CD4-positive, alpha-beta T cell treated with Interleukin-6 at 100 ng/mL for 8 hours (primary cell): ENCODE results near the gene GRIK5.
"Not testable (repeated sequence)": the region's sequence is repeated elsewhere in the genome, so short reads cannot be mapped to it uniquely, and the experiment has no call there.

Experiments
- DNase-seq: peaks from one replicate; pipeline ENCODE4 v3.0.0-alpha.2; 2020; ENCODE audit warnings: mixed read lengths, low spot score

GRIK5 gene, protein sequence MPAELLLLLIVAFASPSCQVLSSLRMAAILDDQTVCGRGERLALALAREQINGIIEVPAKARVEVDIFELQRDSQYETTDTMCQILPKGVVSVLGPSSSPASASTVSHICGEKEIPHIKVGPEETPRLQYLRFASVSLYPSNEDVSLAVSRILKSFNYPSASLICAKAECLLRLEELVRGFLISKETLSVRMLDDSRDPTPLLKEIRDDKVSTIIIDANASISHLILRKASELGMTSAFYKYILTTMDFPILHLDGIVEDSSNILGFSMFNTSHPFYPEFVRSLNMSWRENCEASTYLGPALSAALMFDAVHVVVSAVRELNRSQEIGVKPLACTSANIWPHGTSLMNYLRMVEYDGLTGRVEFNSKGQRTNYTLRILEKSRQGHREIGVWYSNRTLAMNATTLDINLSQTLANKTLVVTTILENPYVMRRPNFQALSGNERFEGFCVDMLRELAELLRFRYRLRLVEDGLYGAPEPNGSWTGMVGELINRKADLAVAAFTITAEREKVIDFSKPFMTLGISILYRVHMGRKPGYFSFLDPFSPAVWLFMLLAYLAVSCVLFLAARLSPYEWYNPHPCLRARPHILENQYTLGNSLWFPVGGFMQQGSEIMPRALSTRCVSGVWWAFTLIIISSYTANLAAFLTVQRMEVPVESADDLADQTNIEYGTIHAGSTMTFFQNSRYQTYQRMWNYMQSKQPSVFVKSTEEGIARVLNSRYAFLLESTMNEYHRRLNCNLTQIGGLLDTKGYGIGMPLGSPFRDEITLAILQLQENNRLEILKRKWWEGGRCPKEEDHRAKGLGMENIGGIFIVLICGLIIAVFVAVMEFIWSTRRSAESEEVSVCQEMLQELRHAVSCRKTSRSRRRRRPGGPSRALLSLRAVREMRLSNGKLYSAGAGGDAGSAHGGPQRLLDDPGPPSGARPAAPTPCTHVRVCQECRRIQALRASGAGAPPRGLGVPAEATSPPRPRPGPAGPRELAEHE

DNA sequence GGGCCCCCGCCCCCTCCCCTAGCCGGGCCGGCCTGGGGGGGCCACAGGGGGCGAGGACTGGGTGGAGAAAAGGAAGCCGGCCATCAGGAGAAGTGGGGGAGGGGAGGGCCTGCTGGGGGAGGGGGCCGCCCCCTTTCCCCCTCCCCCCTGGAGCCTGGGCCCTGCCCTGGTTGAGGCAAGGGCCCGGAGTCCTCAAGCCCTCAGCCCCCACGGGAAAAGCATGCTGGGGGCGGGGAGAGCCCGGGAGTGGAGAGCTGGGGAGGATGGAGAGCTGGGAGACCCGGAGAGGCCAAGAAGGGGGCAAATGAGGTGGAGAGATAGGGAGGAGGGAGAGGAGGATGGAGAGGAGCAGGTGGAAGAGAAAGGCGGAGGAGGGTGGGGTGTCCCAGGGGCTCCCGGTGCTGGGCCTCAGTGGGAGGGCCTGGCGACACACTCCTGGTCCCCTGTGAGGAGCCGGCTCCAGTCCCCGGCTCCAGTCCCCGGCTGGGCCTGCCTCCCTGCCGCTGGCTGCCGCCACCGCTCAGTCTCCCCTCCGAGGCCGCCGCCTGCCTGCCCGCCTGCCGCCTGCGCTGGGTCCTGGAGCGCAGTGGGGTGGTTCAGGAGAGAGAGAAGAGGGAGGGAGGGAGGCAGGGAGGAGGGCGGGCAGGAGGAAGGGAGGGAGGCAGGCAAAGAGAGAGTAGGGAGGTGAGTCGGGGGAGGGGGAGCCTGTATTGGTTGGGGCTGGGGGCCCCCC is at the start of gene GRIK5:
Gene GRIK5 (minus strand): TSS at position 588 of the 733 bp plus-strand sequence. CDS start 4,436 bp downstream, outside the sequence.
- no peak for DNase-seq

DNA sequence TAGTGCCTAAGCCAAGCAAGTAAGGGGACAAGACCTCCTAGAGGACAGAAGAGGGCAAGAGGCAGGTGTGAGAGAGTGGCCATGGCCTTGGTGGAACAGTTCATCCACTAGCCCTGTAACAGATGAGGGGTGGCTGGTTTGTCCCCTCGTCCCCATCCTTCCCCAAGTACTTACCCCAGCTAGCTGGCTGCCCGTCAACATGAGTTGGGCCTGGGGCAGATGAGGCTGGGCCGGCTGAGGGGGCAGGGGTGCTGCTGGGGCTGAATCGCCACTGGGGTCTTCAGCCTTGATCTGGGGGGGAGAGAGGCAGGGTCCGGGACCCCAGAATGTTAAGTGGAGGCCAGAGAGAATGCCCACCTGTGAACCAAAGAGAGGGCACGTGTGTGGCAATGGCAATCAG is 47.1 kb upstream of the GRIK5 start:
- no peak for DNase-seq

DNA sequence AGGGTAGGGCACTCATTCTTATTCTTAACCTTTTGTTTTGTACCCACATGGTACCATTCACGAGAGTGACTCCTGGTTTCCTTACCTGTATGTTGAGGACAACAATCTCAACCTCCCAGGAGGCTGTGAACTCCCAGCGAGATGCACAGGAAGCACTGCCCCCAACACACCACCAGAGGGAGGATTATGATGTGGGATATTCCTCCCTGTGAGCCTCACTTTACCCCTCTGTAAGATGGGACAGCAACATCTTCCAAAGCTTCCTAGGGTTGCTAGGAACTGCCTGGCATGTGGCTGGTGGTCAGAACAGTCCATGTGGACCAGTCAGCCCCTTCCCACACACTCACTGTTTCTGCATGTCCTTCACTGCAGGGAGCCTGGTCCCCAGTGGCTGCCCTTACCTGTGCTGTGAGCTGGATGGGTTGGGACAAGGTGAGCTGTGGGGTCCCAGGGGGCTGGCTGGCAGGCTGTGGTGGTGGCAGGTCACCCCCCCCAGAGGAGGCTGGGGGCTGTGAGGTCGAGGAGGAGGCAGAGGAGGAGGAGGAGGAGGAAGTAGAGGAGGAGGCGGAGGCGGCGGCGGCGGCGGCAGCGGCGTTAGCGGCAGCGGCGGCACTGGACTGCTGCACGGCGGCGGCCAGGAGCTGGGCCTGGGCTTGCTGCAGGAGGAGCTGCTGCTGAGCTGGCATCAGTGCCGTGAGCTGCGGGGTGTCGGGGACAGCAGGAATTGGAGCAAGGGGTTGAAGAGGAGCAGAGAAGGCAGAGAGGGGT is 46.5 kb upstream of the GRIK5 start:
- no peak for DNase-seq

DNA sequence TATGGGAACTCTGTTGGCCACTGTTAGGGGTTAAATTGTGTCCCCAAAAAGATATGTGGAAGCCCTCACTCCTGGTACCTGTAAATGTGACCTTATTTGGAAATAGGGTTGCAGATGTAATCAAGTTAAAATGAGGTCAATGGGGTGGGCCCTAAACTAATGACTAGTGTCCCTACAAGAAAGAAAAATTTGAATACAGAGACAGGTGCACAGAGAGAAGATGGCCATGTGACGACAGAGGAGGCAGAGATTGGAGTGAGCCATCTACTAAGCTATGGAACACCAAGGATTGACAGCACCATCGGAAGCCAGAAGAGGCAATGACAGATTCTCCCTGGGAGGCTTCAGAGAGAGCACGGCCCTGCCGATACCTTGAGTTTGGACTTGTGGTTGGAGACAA is 45.7 kb upstream of the GRIK5 start:
- no peak for DNase-seq

DNA sequence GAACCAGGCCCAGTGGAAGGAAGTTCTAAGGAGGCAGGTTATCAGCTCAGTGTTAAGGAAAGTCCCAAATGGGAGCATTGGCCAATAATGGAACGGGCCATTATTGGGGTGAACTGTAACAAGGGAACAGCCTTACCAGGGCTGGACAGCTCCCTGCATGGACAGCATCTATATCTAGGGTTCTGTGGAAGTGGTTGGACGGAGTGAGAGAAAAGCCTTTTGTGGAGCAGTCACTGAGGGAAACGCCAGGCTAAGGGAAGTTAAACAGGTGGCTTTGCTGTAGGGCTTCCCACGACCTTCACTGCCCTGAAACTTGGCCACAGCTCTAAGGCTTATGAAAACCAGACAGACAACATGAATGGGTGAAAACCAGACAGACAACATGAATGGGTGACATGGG is 45.2 kb upstream of the GRIK5 start:
- DNase-seq: no peak

DNA sequence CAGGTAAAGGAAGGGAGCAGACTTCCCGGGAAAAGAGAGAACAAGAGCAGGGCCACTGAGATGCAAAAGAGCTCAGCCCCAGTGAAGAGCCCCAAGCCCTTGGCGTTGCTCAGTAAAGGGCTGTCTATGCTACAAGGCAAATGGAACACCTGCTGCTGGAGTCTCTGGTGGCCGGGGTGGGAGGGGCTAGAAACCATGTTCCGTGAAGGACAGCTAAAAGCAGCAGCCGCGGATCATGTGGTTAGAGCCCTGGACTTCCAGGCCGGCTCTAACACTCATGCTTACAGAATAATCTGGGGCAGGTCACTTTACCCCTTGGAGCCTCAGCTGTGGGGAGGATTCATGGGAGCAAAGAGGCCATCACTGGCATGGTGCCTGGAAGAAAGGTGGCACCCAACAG is 44.4 kb upstream of the GRIK5 start:
- no peak for DNase-seq

DNA sequence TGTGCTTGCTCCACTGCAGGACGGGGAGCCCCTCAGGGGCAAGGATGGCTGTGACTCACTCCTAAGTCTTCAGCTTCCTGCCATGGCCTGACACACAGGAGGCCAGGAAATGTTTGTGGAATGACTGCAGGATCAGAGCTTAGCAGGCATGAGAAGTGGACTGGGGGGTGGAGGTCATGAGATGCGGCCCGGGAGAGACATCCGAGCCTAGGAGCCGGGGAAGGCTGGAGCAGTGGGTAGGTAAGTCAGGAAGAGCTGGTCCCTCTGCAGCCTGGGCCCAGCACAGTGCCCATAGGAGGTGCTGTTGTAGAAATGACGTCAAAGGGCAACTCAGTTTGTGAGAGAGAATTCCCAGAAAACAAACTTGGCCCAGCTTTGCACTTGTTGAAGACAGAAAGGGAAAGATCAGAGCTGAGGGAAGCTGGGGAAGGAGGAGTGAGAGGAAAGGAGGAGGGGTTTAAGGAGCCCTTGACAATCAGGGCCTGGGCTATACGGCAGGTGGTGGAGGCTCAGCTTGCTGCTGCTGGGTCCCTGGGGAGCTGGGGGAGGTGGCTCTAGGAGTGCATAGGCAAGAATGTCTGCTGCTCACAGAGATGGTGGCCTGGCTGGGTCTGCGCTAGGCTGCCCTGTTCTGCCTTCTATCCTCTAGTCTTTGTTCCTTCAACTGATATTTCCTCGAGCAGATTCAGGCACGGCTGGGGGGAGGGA is 43.8 kb upstream of the GRIK5 start:
- DNase-seq: no peak

DNA sequence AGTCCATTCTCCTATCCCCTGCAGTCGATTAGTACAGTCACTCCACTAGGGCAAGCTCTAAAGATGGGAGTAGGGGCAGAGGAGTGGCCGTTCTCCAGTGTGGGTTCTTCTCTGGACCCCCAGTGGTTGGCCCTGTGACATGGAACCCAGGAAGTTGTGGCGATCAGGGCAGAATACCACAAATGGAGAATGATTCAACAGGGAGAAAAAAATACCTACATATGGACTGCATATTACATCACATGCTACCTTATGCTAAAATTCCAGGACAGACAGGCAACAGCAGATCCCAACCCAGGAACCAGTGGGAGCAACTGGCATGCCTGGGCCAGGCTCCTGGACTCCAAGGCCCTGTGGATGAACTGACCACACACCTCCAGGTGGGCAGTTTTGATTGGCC is 41.8 kb upstream of the GRIK5 start:
- no peak for DNase-seq

DNA sequence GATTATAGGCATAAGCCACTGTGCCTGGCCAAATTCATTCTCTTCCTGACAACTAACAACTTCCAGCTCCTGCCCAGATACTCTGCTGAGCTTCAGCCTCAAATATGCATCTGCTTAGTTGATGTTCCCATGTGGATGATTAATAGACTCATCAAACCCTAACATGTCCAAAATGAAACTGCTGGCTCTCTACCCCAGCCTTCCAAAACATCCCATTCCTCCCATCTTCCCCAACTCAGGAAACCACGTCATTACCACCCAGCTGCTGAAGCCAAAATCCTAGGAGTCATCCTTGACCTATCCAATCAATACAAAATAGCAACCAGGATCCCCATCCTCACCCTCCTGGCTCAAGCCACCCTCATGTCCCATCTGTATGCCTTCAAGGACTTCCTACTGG is 41.4 kb upstream of the GRIK5 start:
- no peak for DNase-seq

DNA sequence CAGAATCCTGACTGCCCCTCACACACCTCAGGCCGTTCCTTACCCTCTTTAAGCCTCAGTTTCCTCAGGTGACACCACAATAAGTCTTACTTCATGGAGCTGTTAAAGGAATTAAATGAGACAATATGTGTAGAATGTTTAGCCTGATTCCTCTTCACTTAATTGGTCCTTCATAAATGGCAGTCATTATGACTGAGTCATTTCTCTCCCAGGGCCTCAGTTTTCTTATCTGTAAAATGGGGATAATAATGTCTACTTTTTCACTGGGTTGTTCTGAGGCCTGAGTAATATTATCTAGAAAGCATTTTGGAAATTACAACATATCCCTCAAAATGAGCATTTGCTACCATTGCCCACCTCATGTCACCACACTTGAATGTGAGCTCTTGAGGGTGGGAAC is 40.7 kb upstream of the GRIK5 start:
- no peak for DNase-seq

DNA sequence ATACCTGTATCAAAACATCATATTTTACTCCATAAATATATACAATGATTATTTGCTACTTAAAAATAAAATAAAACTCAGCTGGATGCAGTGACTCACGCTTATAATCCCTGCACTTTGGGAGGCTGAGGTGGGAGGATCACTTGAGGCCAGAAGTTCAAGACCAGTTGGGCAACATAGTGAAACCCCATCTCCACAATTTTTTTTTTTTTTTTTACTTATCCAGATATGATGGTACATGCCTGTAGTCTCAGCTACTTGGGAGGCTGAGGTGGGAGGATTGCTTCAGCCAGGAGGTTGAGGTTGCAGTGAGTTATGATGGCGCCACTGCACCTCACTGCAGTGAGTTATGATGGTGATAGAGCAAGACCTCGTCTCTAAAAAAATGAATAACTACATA is 39.9 kb upstream of the GRIK5 start:
- DNase-seq: no peak

DNA sequence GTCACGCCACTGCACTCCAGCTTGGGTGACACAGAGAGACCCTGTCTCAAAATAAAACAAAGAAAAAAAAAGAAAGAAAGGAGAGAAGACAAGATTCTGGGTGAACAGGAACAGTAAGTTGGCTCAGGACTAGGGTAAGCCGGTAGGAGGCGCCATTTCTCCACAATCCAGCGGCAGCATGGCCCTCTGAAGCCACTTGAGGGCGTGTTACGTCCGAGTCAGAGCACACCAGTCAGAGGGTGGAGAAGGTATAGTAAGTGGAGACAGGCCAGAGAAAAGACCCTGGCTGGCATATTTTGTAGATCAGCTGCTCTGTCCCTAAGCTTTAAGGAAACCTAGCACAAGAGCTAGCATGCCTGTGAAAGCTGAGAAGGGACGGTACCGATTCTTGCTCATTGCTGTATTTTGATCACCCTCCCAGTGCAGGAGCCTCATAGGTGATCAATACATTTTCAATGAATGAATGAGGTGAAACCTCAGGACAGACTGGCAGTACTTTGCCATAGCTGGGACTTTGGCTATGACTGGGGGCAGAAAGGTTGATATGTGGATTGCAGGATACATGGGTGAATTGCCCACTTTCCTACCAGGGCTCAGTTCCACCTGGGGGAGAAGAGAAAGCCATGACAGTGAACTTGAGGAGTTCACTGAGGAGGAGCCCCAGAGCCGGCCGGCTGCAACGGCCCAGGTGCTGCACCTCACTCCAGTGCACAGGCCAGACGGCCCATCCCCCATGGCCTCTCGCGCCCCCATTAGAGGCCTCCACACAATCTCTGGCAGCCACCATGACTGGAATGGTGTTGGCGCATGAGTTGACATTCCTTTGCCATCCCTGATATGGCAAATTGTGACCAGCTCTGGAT is 38.8 kb upstream of the GRIK5 start:
- DNase-seq: peak; percentile 89

DNA sequence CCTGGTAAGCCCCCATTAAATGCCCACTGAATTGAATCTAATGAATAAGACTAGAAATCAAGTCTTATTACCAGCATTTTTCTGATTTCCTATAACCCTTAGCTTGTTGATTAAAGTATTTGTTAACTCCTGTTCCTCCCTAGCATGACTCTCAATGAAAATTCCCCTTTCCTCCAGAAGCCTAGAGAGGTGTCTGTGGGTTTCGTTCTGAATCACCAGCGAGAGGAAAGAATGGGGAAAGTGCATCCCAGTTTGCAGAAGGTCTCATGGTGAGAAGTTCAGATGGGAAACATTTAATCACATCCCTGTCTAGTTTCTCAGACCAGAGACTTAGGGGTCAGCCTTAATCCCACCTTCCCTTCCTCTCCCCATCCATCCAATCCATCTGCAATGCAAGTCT is 35.4 kb upstream of the GRIK5 start:
- DNase-seq: no peak

DNA sequence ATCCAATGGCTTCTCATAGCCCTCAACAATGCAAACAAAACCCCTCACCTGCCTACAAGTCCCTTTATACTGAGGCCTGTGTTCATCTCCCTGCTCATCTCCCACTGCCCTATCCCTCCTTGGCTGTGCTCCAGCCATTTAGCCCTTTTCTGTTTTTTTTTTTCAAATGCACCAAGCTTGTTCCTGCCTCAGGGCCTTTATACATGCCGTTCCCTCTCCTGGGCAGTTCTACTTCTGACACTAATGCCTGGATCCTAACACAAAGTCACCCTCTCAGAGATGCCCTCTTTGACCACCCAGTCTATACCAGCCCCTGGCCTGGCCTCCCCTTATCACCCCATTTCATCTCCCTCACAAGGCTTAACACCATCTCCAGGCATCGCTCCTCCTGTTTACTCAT is 32.9 kb upstream of the GRIK5 start:
- DNase-seq: no peak

DNA sequence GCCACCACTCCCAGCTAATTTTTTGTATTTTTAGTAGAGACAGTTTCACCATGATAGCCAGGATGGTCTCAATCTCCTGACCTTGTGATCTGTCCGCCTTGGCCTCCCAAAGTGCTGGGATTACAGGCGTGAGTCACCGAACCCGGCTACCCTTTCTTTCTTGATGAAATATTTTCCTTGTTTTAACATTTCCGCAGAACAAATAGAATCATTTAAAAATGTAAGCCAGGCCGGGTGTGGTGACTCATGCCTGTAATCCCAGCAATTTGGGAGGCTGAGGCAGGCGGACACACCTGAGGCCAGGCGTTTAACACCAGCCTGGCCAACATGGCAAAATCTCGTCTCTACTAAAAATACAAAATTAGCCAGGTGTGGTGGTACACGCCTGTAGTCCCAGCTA is 30.2 kb upstream of the GRIK5 start:
- DNase-seq: not testable (repeated sequence)

DNA sequence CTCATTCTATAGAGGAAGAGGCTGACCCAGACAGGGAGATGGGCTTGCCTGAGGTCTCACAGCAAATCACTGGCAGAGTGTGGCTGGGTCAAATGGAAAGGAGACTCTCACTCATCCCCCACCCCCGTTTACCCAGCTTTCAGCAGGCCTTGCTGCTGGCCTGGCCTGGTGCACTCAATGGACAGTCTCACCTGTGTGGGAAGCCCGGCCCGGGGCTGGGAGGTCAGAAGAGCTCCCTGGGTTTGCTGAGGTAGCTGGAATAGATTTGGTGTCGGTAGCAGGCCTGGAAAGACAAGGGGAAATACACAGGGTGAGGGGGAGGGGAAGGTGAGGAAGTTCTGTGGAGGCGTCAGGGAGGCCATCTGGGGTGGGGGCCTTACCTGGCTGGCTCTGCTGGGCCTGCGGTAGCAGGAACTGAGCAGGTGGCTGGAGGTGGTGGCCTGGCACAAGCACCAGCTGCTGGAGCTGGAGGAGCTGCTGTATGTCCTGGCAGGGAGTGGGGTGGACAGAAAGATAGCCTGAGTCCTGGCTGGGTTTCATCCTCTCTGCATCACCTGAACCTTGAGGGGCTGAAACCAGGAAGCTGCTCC is 29.4 kb upstream of the GRIK5 start:
- DNase-seq: no peak

DNA sequence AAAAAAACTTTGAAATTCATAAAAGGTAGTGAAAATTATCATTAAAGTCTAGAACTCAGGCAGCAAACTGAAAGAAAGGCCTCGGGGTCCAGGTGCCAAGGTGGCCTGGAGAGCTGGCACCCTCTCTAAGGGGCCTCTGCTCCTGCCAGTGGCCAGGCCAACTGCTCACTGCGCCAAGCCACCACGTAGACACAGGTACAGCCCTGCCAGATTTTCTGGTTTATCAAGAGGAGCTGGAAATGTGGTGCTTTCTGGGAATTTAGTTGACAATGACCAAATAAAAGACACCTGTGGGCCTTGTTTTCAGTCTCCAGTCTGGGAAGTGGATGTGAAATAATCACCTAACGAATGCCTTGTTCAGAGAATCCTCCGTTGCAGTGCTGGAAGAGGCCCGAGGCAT is 28.8 kb upstream of the GRIK5 start:
- no peak for DNase-seq

DNA sequence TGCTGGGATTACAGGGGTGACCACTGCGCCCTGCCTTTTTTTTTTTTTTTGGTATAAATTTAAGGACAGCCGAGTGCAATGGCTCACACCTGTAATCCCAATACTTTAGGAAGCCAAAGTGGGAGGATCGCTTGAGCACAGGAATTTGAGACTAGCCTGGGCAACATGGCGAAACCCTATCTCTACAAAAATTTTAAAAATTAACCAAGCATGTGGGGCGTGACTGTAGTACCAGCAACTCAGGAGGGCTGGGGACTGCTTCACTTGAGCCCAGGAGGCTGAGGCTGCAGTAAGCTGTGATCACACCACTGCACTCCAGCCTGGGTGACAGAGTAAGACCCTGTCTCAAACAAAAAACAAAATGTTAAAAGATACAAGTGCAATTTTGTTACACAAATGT is 27.5 kb upstream of the GRIK5 start:
- no peak for DNase-seq

DNA sequence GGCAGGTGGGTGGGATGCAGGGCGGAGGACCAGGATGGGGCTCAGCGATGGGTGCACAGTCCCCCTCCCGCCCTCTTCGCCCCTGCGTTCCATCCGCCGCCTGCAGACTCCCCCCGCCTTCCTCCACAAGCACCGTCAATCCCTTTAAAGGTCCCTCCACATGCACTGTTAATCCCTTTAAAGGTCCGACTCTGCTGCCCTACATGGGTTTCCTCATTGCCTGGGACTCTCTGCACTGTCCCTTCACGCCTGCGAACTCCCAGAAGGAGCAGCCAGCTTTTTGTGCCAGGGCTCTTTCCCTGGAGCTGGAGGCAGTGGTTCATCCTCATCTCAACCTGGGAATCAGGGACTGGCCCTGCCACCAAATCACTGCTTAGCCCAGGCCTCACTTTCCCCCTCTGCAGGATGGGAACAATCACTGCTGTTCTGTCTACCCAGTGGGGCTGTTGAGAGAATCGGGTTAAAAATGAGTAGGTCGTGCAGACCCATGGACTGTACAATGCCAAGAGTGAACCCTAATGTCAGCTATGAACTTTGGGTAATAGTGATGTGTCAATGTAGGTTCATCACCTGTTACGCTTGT is 26.3 kb upstream of the GRIK5 start:
- DNase-seq: no peak
